HG02981 (cell line): ENCODE data around the gene TBC1D5.

Source experiments
- ATAC-seq: cut with Tn5 transposase; IDR thresholded peaks from one replicate; pipeline ENCODE4 v1.9.1; 2021; ENCODE audit warnings: mild to moderate bottlenecking, moderate library complexity; ENCODE audit not compliant: unreplicated experiment

The TBC1D5 gene

GRCh38 chr3:17320266-17320665 is 422.2 kb downstream of the TBC1D5 start:
- no peak for ATAC-seq

GRCh38 chr3:17315897-17316296 is 426.5 kb downstream of the TBC1D5 start:
- no peak for ATAC-seq

GRCh38 chr3:17314171-17314570 is 428.3 kb downstream of the TBC1D5 start:
- no peak for ATAC-seq

GRCh38 chr3:17313746-17314145 is 428.7 kb downstream of the TBC1D5 start:
- no peak for ATAC-seq

- no peak for ATAC-seq
These were observed 431.4 kb downstream of the TBC1D5 start for GRCh38 chr3:17310983-17311382.

- ATAC-seq: no peak
These were observed 434.5 kb downstream of the TBC1D5 start for GRCh38 chr3:17307887-17308286.

GRCh38 chr3:17307482-17307881 is 434.9 kb downstream of the TBC1D5 start:
- no peak for ATAC-seq

- no peak for ATAC-seq
These were observed 437.5 kb downstream of the TBC1D5 start for GRCh38 chr3:17304969-17305368.

- no peak for ATAC-seq
These were observed 439.7 kb downstream of the TBC1D5 start for GRCh38 chr3:17302774-17303173.

GRCh38 chr3:17302170-17302569 is 440.3 kb downstream of the TBC1D5 start:
- no peak for ATAC-seq

- no peak for ATAC-seq
These were observed 441.2 kb downstream of the TBC1D5 start for GRCh38 chr3:17301271-17301670.

GRCh38 chr3:17300441-17300840 is 442.0 kb downstream of the TBC1D5 start:
- ATAC-seq: no peak

- ATAC-seq: no peak
These were observed 444.4 kb downstream of the TBC1D5 start for GRCh38 chr3:17298038-17298437.

- ATAC-seq: no peak
These were observed 449.9 kb downstream of the TBC1D5 start for GRCh38 chr3:17292556-17292955.

- no peak for ATAC-seq
These were observed 451.5 kb downstream of the TBC1D5 start for GRCh38 chr3:17290894-17291293.

GRCh38 chr3:17288839-17289399 is 453.5 kb downstream of the TBC1D5 start:
- no peak for ATAC-seq

GRCh38 chr3:17287006-17287689 is 455.3 kb downstream of the TBC1D5 start:
- no peak for ATAC-seq

- no peak for ATAC-seq
These were observed 464.4 kb downstream of the TBC1D5 start for GRCh38 chr3:17278006-17278405.

- ATAC-seq: no peak
These were observed 475.6 kb downstream of the TBC1D5 start for GRCh38 chr3:17266846-17267245.

- no peak for ATAC-seq
These were observed 480.6 kb downstream of the TBC1D5 start for GRCh38 chr3:17261627-17262369.

- no peak for ATAC-seq
These were observed 482.2 kb downstream of the TBC1D5 start for GRCh38 chr3:17260257-17260656.

- no peak for ATAC-seq
These were observed 482.7 kb downstream of the TBC1D5 start for GRCh38 chr3:17259685-17260084.
